ENCODE data around the gene TRIM34.
"Not testable (repeated sequence)": the region's sequence is repeated elsewhere in the genome, so short reads cannot be mapped to it uniquely, and the experiment has no call there.

Gene TRIM34

GRCh38 chr11:5686426-5686825 is 61.6 kb downstream of the TRIM34 start:
- DNase-seq, result no peak

GRCh38 chr11:5688482-5688881 is 63.7 kb downstream of the TRIM34 start:
- DNase-seq, result no peak

GRCh38 chr11:5689551-5689983 is 64.8 kb downstream of the TRIM34 start, which contains the start of gene TRIM22:
Gene TRIM22 (plus strand): TSS chr11:5689790. CDS start chr11:5696233, 6,443 bp downstream.
- DNase-seq, result no peak

GRCh38 chr11:5690216-5690615 is 65.4 kb downstream of the TRIM34 start:
- DNase-seq, result no peak

- DNase-seq, result no peak
These were observed 65.9 kb downstream of the TRIM34 start for GRCh38 chr11:5690736-5691135.

- DNase-seq, result not testable (repeated sequence)
These were observed 66.6 kb downstream of the TRIM34 start for GRCh38 chr11:5691238-5691963.

GRCh38 chr11:5691964-5692361 is 67.2 kb downstream of the TRIM34 start:
- DNase-seq, result no peak

All from NCI-H524 treated with DMSO at 0.1 percent for 48 hours (cell line).